ENCODE data around the gene CELF4.
A peak's percentile ranks its signal among the peaks of the same experiment; 100 is the strongest.

CELF4 gene

GRCh38 chr18:37274309-37275236, 291.0 kb downstream of the CELF4 start:
- DNase-seq = no peak

- DNase-seq = no peak
These were observed 292.8 kb downstream of the CELF4 start for GRCh38 chr18:37272841-37273240.

- no peak for DNase-seq
These were observed 293.4 kb downstream of the CELF4 start for GRCh38 chr18:37272226-37272625.

- DNase-seq = no peak
These were observed 294.9 kb downstream of the CELF4 start for GRCh38 chr18:37270666-37271052.

- peak; percentile 2 for DNase-seq
These were observed 295.4 kb downstream of the CELF4 start for GRCh38 chr18:37270038-37270665.

- no peak for DNase-seq
These were observed 299.3 kb downstream of the CELF4 start for GRCh38 chr18:37266290-37266689.

- DNase-seq = no peak
These were observed 300.2 kb downstream of the CELF4 start for GRCh38 chr18:37265382-37265781.

- no peak for DNase-seq
These were observed 300.6 kb downstream of the CELF4 start for GRCh38 chr18:37264956-37265355.

GRCh38 chr18:37261988-37262387, 303.6 kb downstream of the CELF4 start:
- no peak for DNase-seq

GRCh38 chr18:37261246-37261840, 304.3 kb downstream of the CELF4 start:
- no peak for DNase-seq

GRCh38 chr18:37260367-37261093, 305.1 kb downstream of the CELF4 start:
- DNase-seq = no peak

GRCh38 chr18:37259711-37260110, 305.9 kb downstream of the CELF4 start:
- no peak for DNase-seq

- no peak for DNase-seq
These were observed 306.8 kb downstream of the CELF4 start for GRCh38 chr18:37258819-37259218.

GRCh38 chr18:37258131-37258530, 307.5 kb downstream of the CELF4 start:
- no peak for DNase-seq

- no peak for DNase-seq
These were observed 310.6 kb downstream of the CELF4 start for GRCh38 chr18:37254973-37255372.

- no peak for DNase-seq
These were observed 311.3 kb downstream of the CELF4 start for GRCh38 chr18:37254236-37254754.

GRCh38 chr18:37253394-37254235, 312.0 kb downstream of the CELF4 start:
- DNase-seq = no peak

GRCh38 chr18:37252854-37253393, 312.7 kb downstream of the CELF4 start:
- DNase-seq = no peak

- no peak for DNase-seq
These were observed 313.3 kb downstream of the CELF4 start for GRCh38 chr18:37252342-37252741.

- no peak for DNase-seq
These were observed 313.9 kb downstream of the CELF4 start for GRCh38 chr18:37251679-37252078.

GRCh38 chr18:37249895-37250618, 315.5 kb downstream of the CELF4 start:
- no peak for DNase-seq
